GM10248 (cell line): ENCODE data around the gene GDF11.
A peak's percentile ranks its signal among the peaks of the same experiment; 100 is the strongest.

Experiments used
- CTCF ChIA-PET: fragments of 300-600 bp; sonication (Branson Sonifier 250); formaldehyde crosslinking; extraction: SDS; loops from one replicate; lab custom pipeline; 2021; ENCODE audit warnings: antibody characterized with exemption; lab: Yijun Ruan, JAX
- POLR2A ChIA-PET: fragments of 350-650 bp; sonication (Branson Sonifier 250); formaldehyde crosslinking; extraction: SDS; loops from one replicate; lab custom pipeline; 2020; ENCODE audit warnings: antibody characterized with exemption; lab: Yijun Ruan, JAX
- DNase-seq: peaks from one replicate; pipeline ENCODE4 v3.0.0; 2012; ENCODE audit errors: extremely low spot score
- TF ChIP-seq, protein P1 (sequence below): IDR thresholded peaks from 2 replicates; pipeline ENCODE4 v1.5.1; 2012; ENCODE audit warnings: mild to moderate bottlenecking, low read depth; ENCODE audit errors: extremely low read depth, missing control alignments, control extremely low read depth

The GDF11 gene

DNA sequence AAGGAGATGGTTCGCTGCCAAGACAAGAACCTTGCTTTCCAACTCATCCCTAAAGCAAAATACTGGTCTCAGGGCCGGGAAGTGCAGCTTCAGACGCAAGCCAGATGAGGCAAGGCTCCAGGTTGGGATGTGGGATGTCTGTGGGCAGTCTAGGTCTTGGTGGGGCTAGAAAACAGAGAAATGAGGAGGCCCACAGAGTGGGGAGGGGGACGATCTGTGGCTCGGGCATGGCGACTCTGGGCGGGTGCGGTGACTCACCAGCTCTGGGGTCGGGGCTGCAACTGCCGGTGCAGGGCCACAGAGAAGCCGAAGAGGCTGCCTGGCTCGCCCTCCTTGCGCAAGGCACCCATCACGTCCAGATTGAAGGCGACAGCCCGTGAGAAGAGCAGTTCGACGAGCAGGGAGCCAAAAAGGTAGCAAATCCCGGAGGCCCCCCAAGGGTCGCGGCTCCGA is 35.7 kb upstream of the GDF11 start:
- TF ChIP-seq, protein P1, sequence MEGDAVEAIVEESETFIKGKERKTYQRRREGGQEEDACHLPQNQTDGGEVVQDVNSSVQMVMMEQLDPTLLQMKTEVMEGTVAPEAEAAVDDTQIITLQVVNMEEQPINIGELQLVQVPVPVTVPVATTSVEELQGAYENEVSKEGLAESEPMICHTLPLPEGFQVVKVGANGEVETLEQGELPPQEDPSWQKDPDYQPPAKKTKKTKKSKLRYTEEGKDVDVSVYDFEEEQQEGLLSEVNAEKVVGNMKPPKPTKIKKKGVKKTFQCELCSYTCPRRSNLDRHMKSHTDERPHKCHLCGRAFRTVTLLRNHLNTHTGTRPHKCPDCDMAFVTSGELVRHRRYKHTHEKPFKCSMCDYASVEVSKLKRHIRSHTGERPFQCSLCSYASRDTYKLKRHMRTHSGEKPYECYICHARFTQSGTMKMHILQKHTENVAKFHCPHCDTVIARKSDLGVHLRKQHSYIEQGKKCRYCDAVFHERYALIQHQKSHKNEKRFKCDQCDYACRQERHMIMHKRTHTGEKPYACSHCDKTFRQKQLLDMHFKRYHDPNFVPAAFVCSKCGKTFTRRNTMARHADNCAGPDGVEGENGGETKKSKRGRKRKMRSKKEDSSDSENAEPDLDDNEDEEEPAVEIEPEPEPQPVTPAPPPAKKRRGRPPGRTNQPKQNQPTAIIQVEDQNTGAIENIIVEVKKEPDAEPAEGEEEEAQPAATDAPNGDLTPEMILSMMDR = no peak
- ChIA-PET POLR2A (no interaction called here), CTCF (interaction anchor here (1.3 to 3.8 kb wide), 5 partner anchors 18 to 62 kb away, joined by 3 to 16 read pairs (median 4); no protein-coding TSS in a partner anchor)
- DNase-seq = no peak

DNA sequence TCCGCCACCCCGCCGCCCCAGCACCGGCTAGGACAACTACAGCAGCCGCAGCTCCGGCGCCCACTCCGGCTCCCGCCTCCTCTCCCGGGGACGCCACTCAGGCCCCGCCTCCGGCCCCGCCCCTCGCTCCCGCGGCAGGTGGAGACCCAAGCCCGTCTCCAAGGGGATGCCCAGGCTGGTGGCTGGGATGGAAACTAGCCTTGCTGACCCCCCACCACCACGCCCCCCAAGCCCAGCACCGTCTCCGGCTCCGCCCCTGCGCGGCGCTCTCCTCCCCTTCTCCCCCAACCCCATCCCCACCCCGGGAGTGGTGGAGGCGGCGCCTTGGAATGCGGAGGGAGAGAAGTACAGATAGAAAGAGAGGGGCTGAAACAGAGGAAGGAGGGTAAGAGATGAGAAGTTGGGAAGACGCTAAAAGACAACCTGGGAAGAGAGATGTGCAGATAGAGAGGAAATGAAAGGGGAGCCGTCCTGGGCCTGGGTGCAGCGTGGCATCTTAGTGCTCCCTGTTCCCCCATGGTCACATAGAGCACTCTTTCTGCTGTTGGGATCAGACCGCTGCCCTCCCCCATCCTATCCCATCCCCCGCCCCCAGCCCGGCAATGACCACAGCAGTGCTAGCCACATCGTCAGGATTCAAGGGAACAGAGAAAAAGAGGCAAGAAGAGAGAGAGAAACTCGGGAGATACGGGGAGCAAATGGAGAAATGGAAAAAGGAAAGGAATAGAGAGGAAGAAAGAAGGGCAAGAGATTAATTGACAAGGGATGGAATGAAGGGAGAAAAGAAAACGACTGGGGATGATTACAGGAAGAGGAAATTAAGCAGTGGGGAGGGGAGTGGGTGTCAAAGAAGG is 34.9 kb upstream of the GDF11 start, which contains the start of gene ITGA7:
Gene ITGA7, minus strand, starts transcription at position 64 of the 854 bp plus-strand sequence. CDS start 222 bp downstream, outside the sequence.
- ChIA-PET CTCF (interaction anchor here (1.6 to 2.1 kb wide), 2 partner anchors 17 to 31 kb away, joined by 3 to 5 read pairs; no protein-coding TSS in a partner anchor), POLR2A (interaction anchor here (0.6 kb wide), 1 partner anchor 336 kb away, joined by 6 read pairs; no protein-coding TSS in a partner anchor)
- TF ChIP-seq, protein P1 = no peak
- peak; percentile 81 for DNase-seq

DNA sequence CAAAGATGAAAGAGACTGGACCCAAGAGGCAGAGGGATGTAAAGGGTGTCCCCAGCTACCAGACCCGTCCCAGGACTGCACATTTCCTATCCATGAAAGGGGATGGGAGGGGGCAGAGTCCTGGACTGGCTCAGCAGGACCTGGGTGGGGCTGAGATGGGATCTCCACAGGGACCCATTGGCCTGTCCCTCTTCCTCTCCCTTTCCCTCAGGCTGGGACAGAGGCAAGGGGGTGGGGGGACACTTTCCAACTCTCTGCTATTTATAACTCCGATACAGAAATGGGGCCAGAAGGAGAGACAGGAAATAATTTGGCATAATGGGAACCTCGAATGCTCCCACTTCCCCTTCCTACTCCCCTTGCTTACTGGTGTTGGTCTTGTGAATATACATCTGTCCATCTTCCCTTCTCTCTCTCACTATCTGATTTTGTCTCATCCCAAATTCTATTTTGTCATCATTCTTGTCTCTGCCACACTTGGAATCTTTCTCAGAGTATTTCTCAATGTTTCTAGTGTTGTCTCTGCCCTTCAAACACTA is 34.2 kb upstream of the GDF11 start:
- TF ChIP-seq, protein P1 = no peak
- DNase-seq = no peak
- ChIA-PET CTCF (no interaction called here), POLR2A (no interaction called here)

DNA sequence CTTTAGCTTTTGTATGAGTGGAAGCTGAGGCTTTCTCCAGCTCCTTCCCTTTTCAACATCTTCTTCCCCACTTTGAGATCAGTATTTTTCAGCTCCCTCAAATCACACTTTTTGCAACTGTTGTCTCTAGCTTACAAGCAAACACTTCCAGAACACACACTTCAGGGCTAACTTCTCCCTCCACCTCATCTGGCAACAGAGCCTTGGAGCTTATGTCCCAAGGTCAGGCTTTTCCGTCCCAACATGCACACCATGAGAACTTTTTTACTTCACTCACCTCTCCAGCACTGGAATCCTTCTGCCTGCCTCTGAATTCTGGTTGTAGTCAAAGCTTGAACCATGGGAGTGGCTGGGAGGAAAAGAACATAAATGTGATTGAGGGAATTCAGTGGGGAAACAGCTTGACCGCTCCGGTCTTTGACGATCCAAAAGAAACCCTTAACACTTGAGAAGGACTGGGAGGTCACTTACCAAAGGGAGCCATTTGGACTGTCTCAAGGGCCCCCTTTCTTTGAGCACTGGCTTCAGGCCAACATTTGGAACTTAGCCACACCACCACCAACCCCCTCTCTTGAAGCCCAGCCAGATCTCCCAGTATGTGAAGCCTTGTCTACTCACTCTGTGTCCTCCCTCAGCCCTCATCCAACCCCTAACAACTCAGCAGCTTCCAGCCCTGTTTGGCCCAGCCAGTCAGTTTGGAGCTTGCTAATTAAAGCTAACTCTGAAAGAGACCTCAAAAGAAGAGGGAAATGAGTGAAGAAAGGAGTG is 31.0 kb upstream of the GDF11 start:
- TF ChIP-seq, protein P1 = no peak
- CTCF ChIA-PET = interaction anchor here (0.7 to 3.0 kb wide), 7 partner anchors 9 to 70 kb away, joined by 3 to 9 read pairs (median 3); partner anchors contain the start of gene RDH5
- POLR2A ChIA-PET = no interaction called here
- no peak for DNase-seq

DNA sequence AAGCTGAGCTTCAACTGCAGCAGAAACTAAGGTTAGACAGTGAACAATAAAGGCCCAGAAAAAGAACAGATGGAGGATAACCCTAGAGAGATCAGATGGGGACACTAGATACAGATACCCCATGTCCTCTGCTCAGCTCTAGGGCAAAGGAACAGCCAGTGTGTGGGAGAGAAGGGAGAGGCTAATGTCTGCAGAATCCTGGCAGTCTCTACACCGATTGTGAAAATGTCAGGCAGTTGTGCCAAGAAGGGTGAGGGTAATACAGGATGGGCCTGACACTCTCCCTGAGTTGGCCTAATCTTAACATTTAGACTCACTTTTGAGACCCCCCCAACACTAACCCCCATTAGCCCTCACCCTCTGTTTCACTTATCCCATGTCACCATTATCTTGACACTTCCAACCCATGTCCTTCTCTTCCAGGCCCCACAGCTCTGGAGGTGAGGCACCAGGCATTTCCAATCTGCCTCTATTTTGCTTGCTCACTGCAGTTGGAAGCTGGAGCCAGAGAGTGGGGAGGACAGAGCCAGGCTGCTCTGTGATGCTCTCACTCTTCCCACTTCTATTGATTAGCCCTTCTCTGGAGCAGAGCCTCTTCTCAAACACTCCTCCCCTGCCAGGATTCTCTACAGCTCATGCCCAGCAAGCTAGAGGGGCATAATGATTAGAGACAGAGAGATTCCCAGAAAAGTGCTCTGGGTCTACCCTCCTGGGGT is 30.1 kb upstream of the GDF11 start:
- TF ChIP-seq, protein P1 = no peak
- ChIA-PET POLR2A (no interaction called here), CTCF (interaction anchor here (1.1 to 3.0 kb wide), 6 partner anchors 8 to 71 kb away, joined by 3 to 9 read pairs (median 4); partner anchors contain the start of gene RDH5)
- DNase-seq = no peak
